GM19397 (cell line): ENCODE data around the gene NUS1.
"Not testable (repeated sequence)": the region's sequence is repeated elsewhere in the genome, so short reads cannot be mapped to it uniquely, and the experiment has no call there.

ENCODE experiments used
- ATAC-seq: cut with Tn5 transposase; IDR thresholded peaks from one replicate; pipeline ENCODE4 v1.9.1; 2021; ENCODE audit warnings: mild to moderate bottlenecking, moderate library complexity; ENCODE audit not compliant: unreplicated experiment

The NUS1 gene

GRCh38 chr6:117674991-117675657 lies at the start of gene NUS1:
TSS of gene NUS1 (plus strand) at chr6:117675469. CDS start at chr6:117675671, 202 bp downstream.
- peak; percentile 98 for ATAC-seq

- ATAC-seq = no peak
Measured at GRCh38 chr6:117627533-117627932, 47.7 kb upstream of the NUS1 start.

GRCh38 chr6:117629119-117629660 lies 46.1 kb upstream of the NUS1 start:
- no peak for ATAC-seq

GRCh38 chr6:117637770-117638169 lies 37.5 kb upstream of the NUS1 start:
- no peak for ATAC-seq

- ATAC-seq = no peak
Measured at GRCh38 chr6:117642976-117643375, 32.3 kb upstream of the NUS1 start.

GRCh38 chr6:117651984-117652383 lies 23.3 kb upstream of the NUS1 start:
- not testable (repeated sequence) for ATAC-seq

GRCh38 chr6:117653949-117654348 lies 21.3 kb upstream of the NUS1 start:
- ATAC-seq = no peak

GRCh38 chr6:117655380-117655779 lies 19.9 kb upstream of the NUS1 start:
- no peak for ATAC-seq

GRCh38 chr6:117666881-117667280 lies 8.4 kb upstream of the NUS1 start:
- ATAC-seq = no peak

GRCh38 chr6:117668736-117669135 lies 6.5 kb upstream of the NUS1 start:
- ATAC-seq = no peak

- no peak for ATAC-seq
Measured at GRCh38 chr6:117674503-117674902, 766 bp upstream of the NUS1 start.

GRCh38 chr6:117675658-117676301 lies 511 bp downstream of the NUS1 start:
- peak; percentile 30 for ATAC-seq

- ATAC-seq = no peak
Measured at GRCh38 chr6:117676577-117677218, 1.4 kb downstream of the NUS1 start.

- ATAC-seq = no peak
Measured at GRCh38 chr6:117677553-117678141, 2.4 kb downstream of the NUS1 start.

- no peak for ATAC-seq
Measured at GRCh38 chr6:117681162-117681741, 6.0 kb downstream of the NUS1 start.

- no peak for ATAC-seq
Measured at GRCh38 chr6:117684749-117685148, 9.5 kb downstream of the NUS1 start.

- ATAC-seq = no peak
Measured at GRCh38 chr6:117685359-117685758, 10.1 kb downstream of the NUS1 start.

- ATAC-seq = no peak
Measured at GRCh38 chr6:117687021-117687648, 11.9 kb downstream of the NUS1 start.

GRCh38 chr6:117689584-117689983 lies 14.3 kb downstream of the NUS1 start:
- not testable (repeated sequence) for ATAC-seq

- ATAC-seq = no peak
Measured at GRCh38 chr6:117706504-117706903, 31.2 kb downstream of the NUS1 start.
